CD4-positive, alpha-beta T cell (primary cell): Measurements from ENCODE around the gene HES4. TPM values are rescaled to one million over a fixed set of nuclear protein-coding genes. Genes with fewer than 3 reads are reported as not detected.
A peak's percentile ranks its signal among the peaks of the same experiment; 100 is the strongest.

Source experiments
- ATAC-seq: fragments of 200-7000 bp; cut with Tn5 transposase; one replicate; pipeline ENCODE4 v1.10.0; 2022; ENCODE audit warnings: mild to moderate bottlenecking; ENCODE audit not compliant: poor library complexity
- CTCF ChIA-PET: fragments of 350-600 bp; sonication (Branson Sonifier 250); formaldehyde crosslinking; loops from one replicate; lab custom pipeline; 2021; ENCODE audit warnings: antibody characterized with exemption, inconsistent platforms; lab: Charles Lee
- POLR2A ChIA-PET: fragments of 350-600 bp; sonication (Branson Sonifier 250); formaldehyde crosslinking; loops from one replicate; lab custom pipeline; 2021; ENCODE audit warnings: antibody characterized with exemption, inconsistent platforms; lab: Charles Lee
- DNase-seq, 14 experiments: peaks; one replicate each; pipeline ENCODE4 v3.0.0-alpha.2; 2013 to 2020; ENCODE audit warnings: mixed read lengths in 2 of 14
- H3K27ac ChIP-seq, 2 donors: one replicate each; pipeline versions ENCODE4 v1.5.1 to v1.7.0; 2013; ENCODE audit warnings: low read length in 2 of 2, low read depth in 1 of 2, mild to moderate bottlenecking in 1 of 2
- H3K27me3 ChIP-seq, 2 experiments: 1 replicate in 1 of 2; 2 replicates in 1 of 2; pipeline versions ENCODE4 v1.6.1 to v1.7.0; 2013; ENCODE audit warnings: low read length in 2 of 2, control low read depth in 1 of 2, mild to moderate bottlenecking in 1 of 2, moderate library complexity in 1 of 2; ENCODE audit not compliant: insufficient read depth in 2 of 2, control insufficient read depth in 1 of 2
- H3K36me3 ChIP-seq: one replicate; pipeline ENCODE4 v1.6.1; 2013; ENCODE audit warnings: low read length, control low read depth; ENCODE audit not compliant: insufficient read depth
- H3K4me1 ChIP-seq: one replicate; pipeline ENCODE4 v1.6.1; 2013; ENCODE audit warnings: low read length, control low read depth; ENCODE audit not compliant: insufficient read depth
- H3K4me3 ChIP-seq: one replicate; pipeline ENCODE4 v1.5.1; 2013; ENCODE audit warnings: mild to moderate bottlenecking, low read length, moderate library complexity
- H3K9me3 ChIP-seq, 2 experiments: 1 replicate in 1 of 2; 2 replicates in 1 of 2; pipeline versions ENCODE4 v1.6.1 to v1.7.0; 2013; ENCODE audit warnings: low read length in 2 of 2, mild to moderate bottlenecking in 2 of 2, control low read depth in 1 of 2, moderate library complexity in 1 of 2; ENCODE audit not compliant: control insufficient read depth in 1 of 2, insufficient read depth in 1 of 2
- H3K27ac Mint-ChIP-seq: one replicate; pipeline ENCODE4 v1.8.0; 2020; ENCODE audit warnings: mixed read lengths
- H3K27me3 Mint-ChIP-seq: one replicate; pipeline ENCODE4 v1.8.0; 2021; ENCODE audit warnings: mixed read lengths
- H3K36me3 Mint-ChIP-seq: one replicate; pipeline ENCODE4 v1.8.0; 2021; ENCODE audit warnings: low read depth, mixed read lengths
- H3K4me1 Mint-ChIP-seq: one replicate; pipeline ENCODE4 v1.8.0; 2021; ENCODE audit warnings: low read depth, mixed read lengths
- H3K4me3 Mint-ChIP-seq: one replicate; pipeline ENCODE4 v1.8.0; 2020; ENCODE audit warnings: mild to moderate bottlenecking, mixed read lengths
- H3K9me3 Mint-ChIP-seq: one replicate; pipeline ENCODE4 v1.8.0; 2020; ENCODE audit warnings: mixed read lengths
- intact Hi-C, 2 experiments: fragments of 100-400 bp; cut with DNase I in 1 of 2; cut with micrococcal nuclease in 1 of 2; formaldehyde crosslinking; loops; one replicate each; pipeline versions ENCODE4 v1.15.1 to v1.9.0; 2023 to 2025; cut with DNase I, micrococcal nuclease
- total RNA-seq, 174 experiments: library from RNA in 2 of 174; stranded (reverse) in 2 of 174; gene quantifications; one replicate each; pipeline ENCODE4 v1.2.3 and lab custom pipeline; 2021 to 2026
- TF ChIP-seq, protein P1 (sequence below): fragments of 200-600 bp; IDR thresholded peaks from one replicate; pipeline ENCODE4 v1.8.0; 2022; ENCODE audit warnings: antibody characterized with exemption, mild to moderate bottlenecking

Gene HES4
- total RNA-seq, 2 experiments from 2014 or later = 29.0 to 30.9 TPM

DNA sequence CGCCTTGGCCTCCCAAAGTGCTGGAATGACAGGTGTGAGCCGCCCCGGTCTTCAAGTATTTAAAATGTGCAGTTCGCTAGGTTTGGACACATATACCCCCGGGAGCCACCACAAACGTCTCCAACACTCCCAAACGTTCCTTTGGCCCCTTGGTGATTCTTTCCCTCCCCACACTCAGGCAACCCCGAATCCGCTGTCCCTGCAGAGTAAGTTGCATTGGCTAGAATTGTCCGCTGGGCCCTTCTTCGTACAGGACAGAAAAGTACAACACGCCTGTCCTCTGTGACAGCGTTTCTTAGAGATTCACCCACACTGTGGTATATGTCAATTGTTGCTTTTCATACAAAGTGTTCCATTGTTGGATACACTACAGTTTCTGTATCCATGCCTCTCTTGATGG is 14.8 kb downstream of the HES4 start:
- Mint-ChIP-seq H3K9me3 (no peaks in the 10 kb centered on the region), H3K36me3 (no peaks in the 10 kb centered on the region), H3K27me3 (peaks cover 19% of the 10 kb centered on the region), H3K4me1 (no peaks in the 10 kb centered on the region), H3K27ac (no peak overlapping the region), H3K4me3 (no peak overlapping the region)
- TF ChIP-seq, protein P1, sequence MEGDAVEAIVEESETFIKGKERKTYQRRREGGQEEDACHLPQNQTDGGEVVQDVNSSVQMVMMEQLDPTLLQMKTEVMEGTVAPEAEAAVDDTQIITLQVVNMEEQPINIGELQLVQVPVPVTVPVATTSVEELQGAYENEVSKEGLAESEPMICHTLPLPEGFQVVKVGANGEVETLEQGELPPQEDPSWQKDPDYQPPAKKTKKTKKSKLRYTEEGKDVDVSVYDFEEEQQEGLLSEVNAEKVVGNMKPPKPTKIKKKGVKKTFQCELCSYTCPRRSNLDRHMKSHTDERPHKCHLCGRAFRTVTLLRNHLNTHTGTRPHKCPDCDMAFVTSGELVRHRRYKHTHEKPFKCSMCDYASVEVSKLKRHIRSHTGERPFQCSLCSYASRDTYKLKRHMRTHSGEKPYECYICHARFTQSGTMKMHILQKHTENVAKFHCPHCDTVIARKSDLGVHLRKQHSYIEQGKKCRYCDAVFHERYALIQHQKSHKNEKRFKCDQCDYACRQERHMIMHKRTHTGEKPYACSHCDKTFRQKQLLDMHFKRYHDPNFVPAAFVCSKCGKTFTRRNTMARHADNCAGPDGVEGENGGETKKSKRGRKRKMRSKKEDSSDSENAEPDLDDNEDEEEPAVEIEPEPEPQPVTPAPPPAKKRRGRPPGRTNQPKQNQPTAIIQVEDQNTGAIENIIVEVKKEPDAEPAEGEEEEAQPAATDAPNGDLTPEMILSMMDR = no peak
- H3K27me3 ChIP-seq = peaks cover 0 to 14% of the 10 kb centered on the region in 2 experiments
- intact Hi-C loops = no loop called here
- ChIA-PET POLR2A (no interaction called here), CTCF (interaction anchor here (0.9 to 1.3 kb wide), 3 partner anchors 16 to 306 kb away, joined by 3 to 14 read pairs (median 4); no protein-coding TSS in a partner anchor)
- H3K9me3 ChIP-seq = no peaks in the 10 kb centered on the region
- H3K4me3 ChIP-seq = no peak overlapping the region
- no peak for ATAC-seq
- no peak overlapping the region for H3K27ac ChIP-seq
- no peaks in the 10 kb centered on the region for H3K36me3 ChIP-seq
- H3K4me1 ChIP-seq = peaks cover 3% of the 10 kb centered on the region
- peak in 1 of 14 experiments; percentile 8 for DNase-seq

DNA sequence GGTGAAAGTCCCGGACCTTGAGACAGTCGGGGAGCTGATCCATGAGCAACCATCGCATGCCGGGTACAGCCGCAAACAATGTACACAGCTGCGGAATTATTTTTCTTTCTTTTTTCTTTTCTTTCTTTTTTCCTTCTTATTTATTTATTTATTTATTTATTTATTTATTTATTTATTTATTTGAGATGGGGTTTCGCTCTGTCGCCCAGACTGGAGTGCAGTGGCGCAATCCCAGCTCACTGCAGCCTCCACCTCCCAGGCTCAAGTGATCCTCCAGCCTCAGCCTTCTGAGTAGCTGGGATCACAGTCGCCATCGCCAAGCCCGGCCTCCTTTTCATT is 15.5 kb downstream of the HES4 start:
- Mint-ChIP-seq H3K27ac (no peak overlapping the region), H3K4me3 (no peak overlapping the region), H3K9me3 (no peaks in the 10 kb centered on the region), H3K36me3 (no peaks in the 10 kb centered on the region), H3K27me3 (peaks cover 19% of the 10 kb centered on the region), H3K4me1 (no peaks in the 10 kb centered on the region)
- ATAC-seq (no peak), DNase-seq (no peak)
- ChIA-PET CTCF (interaction anchor here (0.7 to 2.1 kb wide), 11 partner anchors 8 to 307 kb away, joined by 3 to 14 read pairs (median 4); partner anchors contain the start of genes ISG15 and NOC2L), POLR2A (interaction anchor here (0.6 kb wide), 1 partner anchor 56 kb away, joined by 3 read pairs; no protein-coding TSS in a partner anchor)
- Histone ChIP-seq H3K9me3 (no peaks in the 10 kb centered on the region), H3K36me3 (no peaks in the 10 kb centered on the region), H3K27ac (no peak overlapping the region), H3K27me3 (peaks cover 0 to 14% of the 10 kb centered on the region in 2 experiments), H3K4me3 (no peak overlapping the region), H3K4me1 (peaks cover 3% of the 10 kb centered on the region)
- intact Hi-C loops = loop anchor here (1.0 to 5.0 kb wide), 3 partner anchors 79 to 308 kb away; no protein-coding TSS in a partner anchor
- TF ChIP-seq, protein P1 = peak; percentile 52

DNA sequence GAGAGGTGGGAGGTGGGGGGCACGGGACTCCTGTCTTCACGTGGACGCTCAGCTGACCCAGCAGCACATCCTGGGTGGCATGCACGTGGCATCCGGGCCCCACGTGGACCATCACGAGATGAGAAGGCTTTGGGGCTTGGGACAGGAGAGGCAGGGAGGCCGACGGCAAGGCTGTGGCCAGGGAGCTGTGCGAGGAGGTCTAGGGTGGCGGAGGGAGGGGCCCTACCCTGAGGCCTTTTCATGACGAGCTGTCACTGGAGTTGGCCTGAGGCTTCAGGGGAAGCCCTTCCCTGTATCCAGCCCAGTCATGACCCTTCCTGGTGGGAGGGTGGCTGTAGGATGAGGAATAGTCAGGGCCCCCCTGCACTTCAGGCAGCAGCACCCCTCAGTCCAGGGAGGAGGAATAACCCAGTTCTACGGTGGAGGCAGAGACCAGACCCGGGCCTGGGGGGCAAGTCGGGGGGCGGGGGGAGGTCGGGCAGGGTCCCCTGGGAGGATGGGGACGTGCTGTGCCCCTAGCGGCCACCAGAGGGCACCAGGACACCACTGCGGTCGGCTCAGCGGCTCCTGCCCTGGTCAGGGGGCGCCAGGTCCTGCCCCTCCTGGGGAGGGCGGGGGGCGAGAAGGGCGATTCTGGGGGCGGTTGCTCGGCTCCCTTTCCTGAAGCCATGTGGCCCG is 16.0 kb downstream of the HES4 start:
- TF ChIP-seq, protein P1 = peak; percentile 93

More for the DNA sequence above, 16.0 kb downstream of the HES4 start:
- Histone ChIP-seq H3K9me3 (no peaks in the 10 kb centered on the region), H3K27ac (no peak overlapping the region), H3K36me3 (no peaks in the 10 kb centered on the region), H3K27me3 (peaks cover 0 to 14% of the 10 kb centered on the region in 2 experiments), H3K4me3 (no peak overlapping the region), H3K4me1 (peaks cover 3% of the 10 kb centered on the region)
- Mint-ChIP-seq H3K27ac (no peak overlapping the region), H3K36me3 (no peaks in the 10 kb centered on the region), H3K4me1 (no peaks in the 10 kb centered on the region), H3K27me3 (peaks cover 19% of the 10 kb centered on the region), H3K9me3 (no peaks in the 10 kb centered on the region), H3K4me3 (no peak overlapping the region)
- DNase-seq = peak; percentile 43 to 79 (median 56)
- peak; percentile 84 for ATAC-seq
- ChIA-PET CTCF (interaction anchor here (0.7 to 2.1 kb wide), 11 partner anchors 8 to 308 kb away, joined by 3 to 14 read pairs (median 4); partner anchors contain the start of genes ISG15 and NOC2L), POLR2A (interaction anchor here (0.6 kb wide), 1 partner anchor 57 kb away, joined by 3 read pairs; no protein-coding TSS in a partner anchor)
- intact Hi-C loops = loop anchor here (1.0 to 5.0 kb wide), 3 partner anchors 79 to 308 kb away; no protein-coding TSS in a partner anchor
